A549 treated with DMSO at 1 μM for 4 hours (cell line): ENCODE data around the gene TRMT1. TPM values are rescaled to one million over a fixed set of nuclear protein-coding genes. Genes with fewer than 3 reads are reported as not detected.

ENCODE experiments used
- total RNA-seq: library from RNA; stranded (reverse); fragments of 200-300 nt; extraction: Qiagen RNA extraction; gene quantifications from 5 replicates; pipeline ENCODE4 v1.2.3, GENCODE V29; 2022; ENCODE audit warnings: low read depth

The TRMT1 gene
- 37.9 to 47.9 TPM (median 39.5 TPM) in 5 replicates for total RNA-seq

DNA sequence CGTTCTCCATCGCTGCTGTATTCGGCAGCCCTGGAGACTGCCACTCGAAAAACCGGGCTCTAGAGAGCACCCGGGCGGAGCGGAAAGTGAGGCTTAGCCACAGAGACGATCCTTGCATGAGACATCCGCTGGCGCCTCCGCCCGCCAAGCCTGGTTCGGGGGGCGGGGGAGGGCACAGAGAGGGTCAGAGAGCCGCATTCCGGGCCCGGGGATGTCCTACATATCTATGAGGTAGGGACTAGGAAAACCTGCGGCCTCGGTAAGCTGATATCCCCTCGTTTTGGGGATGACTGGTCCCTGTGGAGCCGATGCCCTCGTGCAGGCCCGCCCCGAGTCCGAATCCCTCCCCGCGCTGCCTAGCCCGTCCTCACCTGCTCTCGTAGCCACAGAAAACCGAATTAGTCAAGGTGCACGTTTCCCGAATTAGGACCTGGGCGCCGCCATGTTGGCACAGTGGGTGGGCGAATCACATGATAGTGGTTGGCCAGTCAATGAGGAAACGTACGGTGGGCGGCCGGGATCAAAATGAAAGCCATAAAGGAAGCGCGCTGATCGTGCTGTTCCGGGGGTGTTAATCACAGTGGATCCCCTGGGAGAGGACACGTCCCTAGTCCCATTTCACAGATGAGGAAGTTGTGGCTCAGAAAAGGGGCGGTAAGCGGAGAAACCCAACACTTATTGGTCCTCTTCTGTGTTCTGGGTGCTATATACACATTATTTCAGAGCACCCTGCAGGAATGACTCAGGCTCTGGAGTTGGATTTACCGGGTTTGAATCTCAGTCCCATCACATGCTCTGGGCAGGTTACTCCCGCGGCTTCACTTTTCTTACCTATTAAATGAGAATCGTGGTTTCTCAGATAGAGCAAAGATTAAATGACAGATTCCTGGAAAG lies at the start of gene TRMT1:
TSS of gene TRMT1 (minus strand) at position 459 of the 894 bp plus-strand sequence. CDS start at position 118, 341 bp downstream.

DNA sequence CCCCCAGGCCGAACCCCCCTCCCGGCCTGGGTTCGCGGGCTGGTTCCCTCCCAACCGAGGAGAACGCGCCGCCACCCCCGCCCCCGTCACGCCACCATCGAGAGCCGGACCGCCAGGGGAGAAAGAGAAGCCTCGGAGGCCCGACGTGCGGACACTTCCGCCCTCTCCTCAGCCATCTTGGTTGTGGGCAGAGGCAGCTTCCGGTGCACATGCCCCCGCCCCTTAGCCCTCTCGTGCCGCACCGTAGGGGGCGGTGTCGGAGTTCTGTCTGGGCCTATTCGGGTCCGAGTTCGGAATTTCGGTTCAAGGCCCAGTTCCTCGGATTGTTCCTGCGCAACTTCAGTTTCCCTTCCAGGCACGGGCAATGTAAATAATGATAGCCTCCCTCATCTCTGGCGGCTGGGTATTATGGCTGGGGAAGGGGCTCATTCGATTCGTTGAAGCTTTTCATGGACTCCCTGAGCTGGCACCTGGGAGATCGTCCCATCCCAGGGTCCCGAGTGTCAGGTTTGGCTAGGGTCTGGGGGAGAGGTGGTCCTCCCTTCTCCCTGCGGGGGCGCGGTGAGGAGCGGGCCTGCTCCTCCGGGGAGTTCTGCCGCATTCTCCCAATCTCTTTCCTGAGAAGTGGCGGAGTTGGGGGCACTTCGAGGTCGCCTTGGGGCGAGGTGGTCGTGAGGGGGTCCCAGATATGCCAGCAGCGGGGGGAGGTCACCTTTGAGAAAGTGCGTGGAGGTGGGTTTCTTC lies 33.8 kb upstream of the TRMT1 start, which contains the start of the genes IER2 and STX10:
TSS of gene IER2 (plus strand) at position 225 of the 744 bp plus-strand sequence. CDS start 2,776 bp downstream, outside the sequence.
TSS of gene STX10 (minus strand) at position 189 of the 744 bp plus-strand sequence. CDS start 202 bp downstream, outside the sequence.

DNA sequence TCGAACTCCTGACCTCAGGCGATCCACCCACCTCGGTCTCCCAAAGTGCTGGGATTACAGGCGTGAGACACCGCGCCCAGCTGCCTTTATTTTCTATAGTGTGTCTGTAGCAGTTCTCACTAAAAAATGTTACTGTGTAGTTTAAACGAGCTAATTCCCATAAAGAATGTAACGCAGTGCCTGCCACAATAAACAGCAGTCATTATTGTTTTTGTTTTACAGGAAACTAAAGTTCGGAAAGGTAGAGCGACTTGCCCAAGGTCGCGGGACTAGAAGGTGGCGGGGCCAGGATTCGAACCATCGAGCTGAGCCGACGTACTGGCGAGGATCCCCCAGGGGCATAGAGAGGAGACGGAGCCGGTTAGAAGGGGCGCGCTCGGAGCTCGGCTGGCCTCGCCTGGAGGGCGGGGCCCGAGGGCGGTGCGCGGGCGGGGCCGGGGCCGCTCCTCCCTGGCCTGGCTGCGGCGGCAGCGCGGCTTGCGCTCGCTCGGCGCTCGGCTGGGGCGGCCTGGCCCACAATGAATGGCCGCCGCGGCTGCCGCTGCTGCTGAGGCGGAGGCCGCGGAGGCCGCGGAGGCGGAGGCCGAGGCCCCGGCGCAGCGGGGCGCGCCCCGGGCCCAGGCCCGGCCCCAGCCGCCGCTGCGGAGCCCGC lies 1.4 kb upstream of the TRMT1 start, which contains the start of gene NACC1:
TSS of gene NACC1 (plus strand) at position 493 of the 652 bp plus-strand sequence. CDS start 16,944 bp downstream, outside the sequence.

DNA sequence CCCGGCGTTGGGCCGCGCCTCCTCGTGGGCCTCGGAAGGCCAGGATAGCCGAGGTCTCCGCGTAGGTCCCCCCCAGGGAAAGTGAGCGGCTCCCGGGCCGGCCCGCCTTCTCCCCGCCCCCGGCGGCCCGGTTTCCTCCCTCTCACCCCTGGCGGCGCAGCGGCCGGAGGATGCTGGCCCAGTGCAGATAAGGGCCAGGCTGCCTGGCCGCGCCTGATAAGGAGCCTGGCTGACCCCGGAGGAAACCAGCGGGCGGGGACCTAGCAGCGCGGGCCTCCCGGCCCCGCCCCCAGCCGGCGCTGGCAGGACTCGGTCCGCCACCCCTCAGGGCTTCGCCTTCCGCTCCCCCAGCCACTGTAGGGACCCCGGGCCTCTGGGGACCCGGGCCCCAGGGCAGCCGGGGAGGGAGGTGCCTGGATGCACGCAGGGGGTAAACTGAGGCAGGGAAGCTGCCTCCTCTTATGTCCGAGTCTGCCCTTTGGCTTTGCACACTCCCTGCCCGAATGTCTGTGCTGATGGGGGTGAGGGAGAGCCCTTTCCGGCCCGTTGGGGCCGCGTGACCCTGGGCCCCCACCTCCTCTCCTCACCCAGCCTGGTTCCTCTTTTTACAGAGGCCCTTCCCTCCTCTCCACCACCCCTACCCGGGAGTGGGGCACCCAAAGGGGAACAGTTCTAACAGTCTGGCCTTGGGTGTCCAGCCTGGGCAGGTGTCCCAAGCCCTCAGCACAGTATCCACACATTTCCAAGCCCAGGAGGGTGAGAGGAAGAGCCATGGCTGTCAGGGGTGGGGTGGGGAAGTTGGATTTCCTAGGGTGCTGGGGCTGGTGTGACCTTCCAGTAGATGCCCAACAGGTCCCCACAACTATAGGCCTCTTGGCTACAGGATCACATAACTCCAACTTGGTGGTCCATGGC lies 13.6 kb downstream of the TRMT1 start, which contains the start of gene LYL1:
TSS of gene LYL1 (minus strand) at position 193 of the 915 bp plus-strand sequence. CDS start 1,687 bp downstream, outside the sequence.

Other genes starting within 250 kb of the TRMT1 start
- 26.8 to 32.2 TPM (median 29.9 TPM) in 5 replicates for gene DNASE2, start 235.3 kb downstream of the TRMT1 start, total RNA-seq
- 0.06 TPM in 1 of 5 replicates, not detected in the others for gene KLF1, start 229.5 kb downstream of the TRMT1 start, total RNA-seq
- 7.9 to 10.8 TPM (median 8.8 TPM) in 5 replicates for gene GCDH, start 225.6 kb downstream of the TRMT1 start, total RNA-seq
- gene SYCE2, start 197.4 kb downstream of the TRMT1 start, total RNA-seq: 0.31 to 0.57 TPM (median 0.46 TPM) in 5 replicates
- 68.3 to 85.5 TPM (median 73.0 TPM) in 5 replicates for gene FARSA, start 183.0 kb downstream of the TRMT1 start, total RNA-seq
- 516 to 561 TPM (median 539 TPM) in 5 replicates for gene CALR, start 178.1 kb downstream of the TRMT1 start, total RNA-seq
- gene RAD23A, start 170.9 kb downstream of the TRMT1 start, total RNA-seq: 71.4 to 85.6 TPM (median 80.8 TPM) in 5 replicates
- gene GADD45GIP1, start 159.5 kb downstream of the TRMT1 start, total RNA-seq: 28.0 to 55.0 TPM (median 47.7 TPM) in 5 replicates
- 0.07 to 0.13 TPM (median 0.11 TPM) in 3 of 5 replicates, not detected in the others for gene DAND5, start 147.2 kb downstream of the TRMT1 start, total RNA-seq
- gene NFIX, start 121.3 kb downstream of the TRMT1 start, total RNA-seq: 4.0 to 5.8 TPM (median 4.2 TPM) in 5 replicates
- 0.45 to 0.92 TPM (median 0.72 TPM) in 5 replicates for gene LYL1, start 13.9 kb downstream of the TRMT1 start, total RNA-seq
- gene NACC1, start 1.5 kb upstream of the TRMT1 start, total RNA-seq: 41.1 to 53.3 TPM (median 41.8 TPM) in 5 replicates
- gene STX10, start 33.6 kb upstream of the TRMT1 start, total RNA-seq: 46.2 to 61.2 TPM (median 55.5 TPM) in 5 replicates
- 70.5 to 82.0 TPM (median 76.6 TPM) in 5 replicates for gene IER2, start 33.7 kb upstream of the TRMT1 start, total RNA-seq